Duodenal mucosa (tissue), 2 donors: ENCODE data around the gene CBFB.
A peak's percentile ranks its signal among the peaks of the same experiment; 100 is the strongest.

ENCODE experiments used
- H3K27ac ChIP-seq: one replicate; pipeline ENCODE4 v1.7.0; 2013; ENCODE audit warnings: low read depth, low read length
- H3K27me3 ChIP-seq, 2 donors: one replicate each; pipeline ENCODE4 v1.7.0; 2013; ENCODE audit warnings: low read length in 2 of 2, control low read depth in 1 of 2; ENCODE audit not compliant: insufficient read depth in 2 of 2, control insufficient read depth in 1 of 2
- H3K36me3 ChIP-seq, 2 donors: one replicate each; pipeline ENCODE4 v1.7.0; 2013; ENCODE audit warnings: low read length in 2 of 2, control low read depth in 1 of 2; ENCODE audit not compliant: insufficient read depth in 2 of 2, control insufficient read depth in 1 of 2
- H3K4me1 ChIP-seq, 2 donors: one replicate each; pipeline ENCODE4 v1.7.0; 2013; ENCODE audit warnings: low read length in 2 of 2, control low read depth in 1 of 2; ENCODE audit not compliant: insufficient read depth in 2 of 2, control insufficient read depth in 1 of 2
- H3K4me3 ChIP-seq, 2 donors: one replicate each; pipeline ENCODE4 v1.7.0; 2013; ENCODE audit warnings: low read length in 2 of 2, low read depth in 1 of 2
- H3K9ac ChIP-seq, 2 donors: one replicate each; pipeline ENCODE4 v1.7.0; 2013; ENCODE audit warnings: low read length in 2 of 2, low read depth in 1 of 2
- H3K9me3 ChIP-seq, 2 donors: one replicate each; pipeline ENCODE4 v1.7.0; 2013; ENCODE audit warnings: low read length in 2 of 2, control low read depth in 1 of 2; ENCODE audit not compliant: control insufficient read depth in 1 of 2

Gene CBFB

DNA sequence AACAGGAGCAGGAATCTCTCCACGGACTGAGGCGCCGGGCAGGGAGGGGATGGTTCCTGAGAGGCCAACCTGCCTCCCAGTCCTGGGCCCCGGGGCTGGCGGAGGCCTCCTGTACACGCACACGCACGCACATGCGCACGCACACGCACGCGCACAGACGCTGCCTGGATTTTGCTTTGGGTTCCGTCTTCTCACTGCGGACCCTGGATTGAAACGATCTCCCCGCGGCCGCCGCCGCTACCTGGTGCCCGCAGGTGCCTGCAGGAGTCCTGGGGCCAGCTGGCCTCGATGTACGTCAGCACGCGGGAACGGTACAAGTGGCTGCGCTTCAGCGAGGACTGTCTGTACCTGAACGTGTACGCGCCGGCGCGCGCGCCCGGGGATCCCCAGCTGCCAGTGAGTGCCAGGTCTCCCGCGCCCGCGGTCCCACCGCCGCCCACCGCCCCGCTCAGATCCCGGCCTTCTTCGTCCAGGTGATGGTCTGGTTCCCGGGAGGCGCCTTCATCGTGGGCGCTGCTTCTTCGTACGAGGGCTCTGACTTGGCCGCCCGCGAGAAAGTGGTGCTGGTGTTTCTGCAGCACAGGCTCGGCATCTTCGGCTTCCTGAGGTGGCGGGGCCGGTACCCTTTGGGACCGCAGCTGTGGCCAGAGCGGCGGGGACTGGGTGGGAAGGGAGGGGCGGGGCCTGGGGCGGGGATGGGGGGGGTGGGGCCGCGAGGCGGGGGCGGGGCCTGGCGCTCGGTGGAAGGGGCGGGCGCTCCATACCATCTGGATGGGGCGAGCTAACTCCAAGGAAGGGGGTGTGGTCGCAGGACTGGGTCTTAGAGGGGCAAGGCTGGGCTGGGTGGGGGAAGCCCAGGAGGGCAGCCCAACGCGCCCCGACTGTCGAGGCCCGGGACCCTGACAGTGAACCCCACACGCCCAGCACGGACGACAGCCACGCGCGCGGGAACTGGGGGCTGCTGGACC, 28.3 kb upstream of the CBFB start:
- H3K9ac ChIP-seq, result peak overlapping the region in 1 of 2 donors; percentile 57
- H3K27ac ChIP-seq, result no peak overlapping the region
- H3K4me1 ChIP-seq, result peaks cover 15 to 19% of the 10 kb centered on the region in 2 donors
- no peaks in the 10 kb centered on the region for H3K36me3 ChIP-seq
- H3K9me3 ChIP-seq, result no peaks in the 10 kb centered on the region
- H3K27me3 ChIP-seq, result no peaks in the 10 kb centered on the region
- H3K4me3 ChIP-seq, result peak overlapping the region; percentile 59 to 80

DNA sequence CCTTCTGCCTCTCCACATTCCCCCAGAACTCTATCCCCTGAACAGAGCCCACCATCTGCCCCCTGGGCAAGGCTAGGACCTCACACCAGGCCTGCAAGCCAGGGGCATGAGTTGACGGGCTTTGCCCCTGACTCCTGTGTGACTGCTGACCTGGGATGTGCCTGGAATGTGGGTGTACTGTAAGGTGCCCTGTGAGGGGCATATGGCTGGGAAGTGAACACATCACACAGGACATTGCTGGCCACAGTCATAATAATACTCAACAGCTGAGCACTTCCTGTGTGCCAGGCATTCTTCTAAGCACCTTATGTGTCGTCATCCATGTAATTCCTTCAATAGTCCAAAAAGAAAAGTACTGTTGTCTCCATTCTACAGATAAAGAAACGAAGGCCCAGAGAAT, 27.2 kb upstream of the CBFB start:
- H3K9ac ChIP-seq, result no peak overlapping the region
- H3K36me3 ChIP-seq, result no peaks in the 10 kb centered on the region
- H3K4me1 ChIP-seq, result peaks cover 14 to 15% of the 10 kb centered on the region in 2 donors
- no peak overlapping the region for H3K4me3 ChIP-seq
- H3K27me3 ChIP-seq, result no peaks in the 10 kb centered on the region
- H3K27ac ChIP-seq, result no peak overlapping the region
- no peaks in the 10 kb centered on the region for H3K9me3 ChIP-seq

DNA sequence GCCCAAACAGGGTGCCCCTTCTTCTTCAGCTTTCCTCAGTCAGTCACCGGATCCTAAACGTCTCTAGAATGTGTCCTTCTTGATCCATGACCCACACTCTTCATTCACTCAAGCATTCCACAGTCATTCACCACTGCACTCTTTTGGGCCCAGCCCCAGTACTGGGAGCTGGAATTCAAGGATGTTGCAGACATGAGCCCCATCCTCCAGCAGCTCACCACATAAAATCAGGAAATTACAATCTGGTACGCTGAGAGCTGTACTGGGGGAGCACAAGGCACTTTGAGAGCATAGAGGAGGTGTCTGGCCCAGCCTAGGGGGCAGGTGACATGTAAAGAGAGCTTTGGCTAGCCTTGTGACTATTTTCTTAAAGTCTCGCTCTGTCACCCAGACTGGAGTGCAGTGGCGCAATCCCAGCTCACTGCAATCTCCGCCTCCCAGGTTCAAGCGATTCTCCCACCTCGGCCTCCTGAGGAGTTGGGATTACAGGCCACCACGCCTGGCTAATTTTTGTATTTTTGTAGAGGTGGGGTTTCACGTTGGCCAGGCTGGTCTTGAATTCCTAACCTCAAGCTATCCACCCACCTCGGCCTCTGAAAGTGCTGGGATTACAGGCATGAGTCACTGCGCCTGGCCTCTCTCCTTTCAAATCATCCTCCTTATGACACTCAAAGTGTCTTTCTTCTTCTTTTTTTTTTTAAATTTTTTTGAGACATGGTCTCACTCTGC, 21.9 kb upstream of the CBFB start:
- Histone ChIP-seq H3K4me3 (no peak overlapping the region), H3K4me1 (no peaks in the 10 kb centered on the region), H3K36me3 (no peaks in the 10 kb centered on the region), H3K27ac (no peak overlapping the region), H3K9me3 (no peaks in the 10 kb centered on the region), H3K27me3 (no peaks in the 10 kb centered on the region), H3K9ac (no peak overlapping the region)

DNA sequence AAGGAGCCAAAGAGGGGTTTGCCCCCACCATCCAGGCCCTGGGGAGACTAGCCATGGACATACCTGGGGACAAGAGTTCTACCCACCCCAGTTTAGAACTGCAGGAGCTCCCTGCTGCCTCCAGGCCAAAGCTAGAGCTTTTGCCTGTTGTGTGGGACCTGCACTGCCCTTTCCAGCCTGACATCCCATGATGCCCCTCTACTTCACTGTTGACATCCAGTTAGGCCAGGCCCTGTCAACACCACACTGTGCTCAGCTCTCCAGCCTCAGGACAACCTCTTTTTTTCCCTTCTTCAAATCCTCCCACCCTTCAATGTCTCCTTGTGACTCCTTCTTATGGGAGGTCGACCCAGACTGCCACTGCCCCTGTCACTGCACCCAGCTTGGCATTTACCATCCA, 19.8 kb upstream of the CBFB start:
- Histone ChIP-seq H3K4me1 (peaks cover 7% of the 10 kb centered on the region in 2 donors), H3K9ac (no peak overlapping the region), H3K4me3 (no peak overlapping the region), H3K9me3 (no peaks in the 10 kb centered on the region), H3K27ac (no peak overlapping the region), H3K27me3 (peaks cover 7 to 8% of the 10 kb centered on the region in 2 donors), H3K36me3 (no peaks in the 10 kb centered on the region)

DNA sequence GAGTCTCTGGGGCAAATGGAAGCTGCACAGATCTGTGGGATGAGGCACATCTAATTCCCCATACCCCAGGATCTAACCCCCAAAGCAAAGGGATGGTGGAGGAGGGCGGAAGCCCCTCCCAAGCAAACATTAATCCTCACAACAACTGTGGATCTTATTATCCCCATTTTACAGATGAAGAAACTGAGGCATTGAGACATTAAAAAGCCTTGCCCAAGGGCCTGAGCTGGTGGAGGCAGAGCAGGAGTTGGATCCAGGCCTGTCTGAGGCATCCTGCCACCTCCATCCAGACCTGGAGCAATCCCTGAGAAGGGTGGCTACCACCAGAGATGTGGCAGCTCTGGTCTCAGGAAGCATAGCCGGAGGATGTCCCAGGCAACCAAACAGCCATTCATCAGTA, 17.7 kb upstream of the CBFB start:
- Histone ChIP-seq H3K27ac (no peak overlapping the region), H3K9ac (no peak overlapping the region), H3K4me1 (peaks cover 7 to 11% of the 10 kb centered on the region in 2 donors), H3K36me3 (no peaks in the 10 kb centered on the region), H3K27me3 (peaks cover 18 to 21% of the 10 kb centered on the region in 2 donors), H3K9me3 (no peaks in the 10 kb centered on the region), H3K4me3 (no peak overlapping the region)

DNA sequence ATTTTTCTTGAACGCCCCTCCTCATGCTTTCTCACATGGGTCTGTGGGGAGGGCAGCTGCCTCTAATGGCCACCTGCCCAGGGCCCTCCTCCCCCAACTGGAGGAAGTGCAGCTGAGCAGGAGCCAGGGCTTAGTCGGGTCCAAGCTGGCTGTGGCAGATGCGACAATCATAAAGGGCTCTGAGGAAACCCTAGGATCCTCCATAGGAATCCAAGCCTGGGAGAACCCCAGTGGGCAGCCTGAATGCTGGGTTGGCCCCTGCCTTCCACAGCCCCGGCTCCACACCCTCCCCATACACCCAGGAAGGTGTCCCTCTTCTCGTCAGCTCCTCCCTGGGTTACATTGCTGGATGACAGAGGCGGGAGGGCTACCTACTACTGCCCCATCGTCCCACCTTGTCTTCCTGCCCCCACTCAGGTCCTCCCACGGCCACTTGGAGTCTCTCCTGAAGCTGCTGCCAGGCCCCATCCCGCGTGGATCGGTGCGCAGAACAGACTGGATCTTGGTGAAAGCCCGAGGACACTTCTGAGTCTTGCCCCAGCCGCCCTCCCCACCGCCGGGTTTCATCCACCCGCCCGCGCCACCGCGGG, 15.6 kb upstream of the CBFB start:
- H3K9me3 ChIP-seq, result no peaks in the 10 kb centered on the region
- peaks cover 7 to 11% of the 10 kb centered on the region in 2 donors for H3K4me1 ChIP-seq
- H3K27me3 ChIP-seq, result peaks cover 18 to 21% of the 10 kb centered on the region in 2 donors
- no peak overlapping the region for H3K27ac ChIP-seq
- H3K4me3 ChIP-seq, result peak overlapping the region; percentile 46 to 54
- no peaks in the 10 kb centered on the region for H3K36me3 ChIP-seq
- H3K9ac ChIP-seq, result no peak overlapping the region

DNA sequence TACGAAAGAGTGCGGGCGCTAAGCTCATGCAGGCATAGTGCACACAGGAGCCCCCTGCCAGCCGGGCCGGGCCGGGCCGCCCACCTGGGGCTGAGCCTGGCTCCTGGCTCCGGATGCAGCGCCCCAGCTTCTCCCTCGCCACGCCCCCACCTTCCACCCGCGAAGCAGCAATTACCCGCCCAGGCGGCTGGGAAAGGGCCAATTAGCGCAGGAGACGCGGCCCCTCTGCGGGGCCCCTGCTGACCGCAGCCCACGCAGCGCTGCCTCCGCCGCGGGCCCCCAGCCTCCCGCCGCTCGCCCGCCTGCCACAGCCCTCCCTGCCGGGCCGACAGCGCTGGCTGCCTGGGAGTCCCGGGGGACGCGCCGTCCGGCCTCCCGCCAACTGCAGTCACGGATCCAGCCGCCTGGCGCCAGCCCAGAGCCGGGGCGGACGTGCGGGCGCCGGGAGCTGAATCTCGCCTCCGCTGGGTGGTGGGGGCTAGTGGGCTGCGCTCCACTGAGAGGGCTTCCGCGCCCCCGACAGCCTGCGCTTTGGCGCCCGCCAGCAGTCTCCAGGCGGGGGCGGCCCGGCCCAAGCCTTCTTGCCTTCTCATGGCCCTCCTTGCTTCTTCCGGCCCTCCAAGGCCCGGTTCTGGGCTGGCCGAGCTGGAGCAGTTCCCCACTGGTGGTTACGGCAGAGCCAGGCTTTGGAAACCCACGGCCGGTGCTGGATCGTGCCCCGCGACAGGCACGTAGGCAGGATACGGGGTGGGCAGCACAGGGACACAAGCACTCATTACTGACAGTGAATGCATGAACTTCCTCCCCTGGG, 14.9 kb upstream of the CBFB start:
- Histone ChIP-seq H3K4me3 (peak overlapping the region; percentile 46 to 54), H3K9ac (peak overlapping the region in 1 of 2 donors; percentile 32), H3K27me3 (peaks cover 18 to 21% of the 10 kb centered on the region in 2 donors), H3K9me3 (no peaks in the 10 kb centered on the region), H3K36me3 (no peaks in the 10 kb centered on the region), H3K4me1 (peaks cover 7 to 11% of the 10 kb centered on the region in 2 donors), H3K27ac (no peak overlapping the region)

DNA sequence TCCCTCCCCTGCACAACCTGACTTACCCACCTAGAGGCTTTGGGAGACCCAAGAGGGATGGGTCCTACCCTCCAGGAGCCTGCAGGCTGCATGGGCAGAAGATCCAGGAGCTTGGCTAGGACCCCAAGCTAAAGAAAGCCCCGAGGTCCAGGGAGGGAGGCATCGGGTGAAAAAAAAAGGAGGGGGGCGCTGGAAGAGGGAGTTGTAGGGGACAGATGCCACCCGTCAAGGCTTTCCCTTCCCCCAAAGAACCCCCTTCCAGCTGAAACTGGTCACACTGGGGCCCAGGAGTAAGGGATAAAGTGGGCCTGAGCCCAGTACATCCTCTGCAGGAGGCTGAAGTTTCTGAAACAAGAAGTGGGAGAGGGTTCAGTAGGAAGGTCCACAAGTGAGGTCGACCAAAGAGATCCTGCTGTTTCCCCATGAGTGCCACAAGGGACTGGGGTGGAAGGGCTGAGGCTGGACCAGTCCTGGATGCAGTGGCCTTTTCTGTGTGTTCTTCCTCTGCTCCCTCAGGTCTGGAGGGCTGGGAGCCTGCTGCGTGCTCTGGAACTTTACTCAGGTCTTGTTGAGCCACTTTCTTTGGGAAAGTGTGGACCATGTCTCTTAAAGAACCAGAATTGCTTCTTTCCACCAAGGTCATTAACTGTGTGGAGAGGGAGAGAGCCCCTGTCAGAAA, 14.2 kb upstream of the CBFB start:
- H3K4me1 ChIP-seq, result peaks cover 7 to 11% of the 10 kb centered on the region in 2 donors
- no peaks in the 10 kb centered on the region for H3K36me3 ChIP-seq
- peak overlapping the region; percentile 46 to 54 for H3K4me3 ChIP-seq
- H3K9ac ChIP-seq, result peak overlapping the region in 1 of 2 donors; percentile 32
- no peak overlapping the region for H3K27ac ChIP-seq
- H3K27me3 ChIP-seq, result peaks cover 18 to 21% of the 10 kb centered on the region in 2 donors
- H3K9me3 ChIP-seq, result no peaks in the 10 kb centered on the region

DNA sequence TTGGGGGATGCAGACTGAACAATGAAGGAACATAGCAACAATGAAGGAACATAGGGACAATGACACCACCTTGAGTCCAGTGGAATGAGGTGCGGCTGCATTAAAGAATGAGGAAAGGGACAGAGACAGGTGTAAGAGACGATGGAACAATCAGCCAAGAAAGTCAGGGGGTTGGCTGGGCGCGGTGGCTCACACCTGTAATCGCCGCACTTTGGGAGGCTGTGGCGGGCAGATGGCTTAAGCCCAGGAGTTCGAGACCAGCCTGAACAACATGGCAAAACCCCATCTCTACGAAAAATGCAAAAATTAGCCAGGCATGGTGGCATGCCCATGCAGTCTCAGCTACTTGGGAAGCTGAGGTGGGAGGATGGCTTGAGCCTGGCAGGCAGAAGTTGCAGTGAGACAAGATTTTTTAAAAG, 13.6 kb upstream of the CBFB start:
- Histone ChIP-seq H3K27me3 (peaks cover 18 to 21% of the 10 kb centered on the region in 2 donors), H3K4me3 (no peak overlapping the region), H3K9me3 (no peaks in the 10 kb centered on the region), H3K27ac (no peak overlapping the region), H3K4me1 (peaks cover 7 to 11% of the 10 kb centered on the region in 2 donors), H3K9ac (no peak overlapping the region), H3K36me3 (no peaks in the 10 kb centered on the region)
